Large intestine (tissue), 12 donors: ENCODE measurements around the gene PAK4. TPM values are rescaled to one million over a fixed set of nuclear protein-coding genes. Genes with fewer than 3 reads are reported as not detected.

Experiments
- DNase-seq, 2 donors: peaks; one replicate each; pipeline versions ENCODE4 v3.0.0 to v3.0.0-alpha.2; 2013
- H3K27ac ChIP-seq: one replicate; pipeline ENCODE4 v1.5.1; 2013; ENCODE audit warnings: low read length
- H3K27me3 ChIP-seq: 2 replicates; pipeline ENCODE4 v1.6.1; 2013; ENCODE audit warnings: low read length; ENCODE audit not compliant: control insufficient read depth, insufficient read depth
- H3K36me3 ChIP-seq: 2 replicates; pipeline ENCODE4 v1.6.1; 2013; ENCODE audit warnings: low read length; ENCODE audit not compliant: control insufficient read depth, insufficient read depth
- H3K4me1 ChIP-seq: one replicate; pipeline ENCODE4 v1.6.1; 2013; ENCODE audit warnings: low read length; ENCODE audit not compliant: control insufficient read depth, insufficient read depth
- H3K4me3 ChIP-seq: one replicate; pipeline ENCODE4 v1.5.1; 2013; ENCODE audit warnings: low read length
- H3K9me3 ChIP-seq: one replicate; pipeline ENCODE4 v1.6.1; 2013; ENCODE audit warnings: mild to moderate bottlenecking, low read depth, low read length, moderate library complexity; ENCODE audit not compliant: control insufficient read depth
- WGBS: methylation state at CpG from one replicate; pipeline ENCODE4 v1.1.5; 2013; ENCODE audit warnings: low lambda C conversion rate; ENCODE audit not compliant: insufficient coverage; 5-methylcytosine and 5-hydroxymethylcytosine counted together
- long read RNA-seq, 11 donors: transcript quantifications; one replicate each; lab custom pipeline, GENCODE V29; 2026
- polyA plus RNA-seq: library from polyadenylated mRNA; unstranded; fragments of 120-200 nt; gene quantifications from one replicate; pipeline ENCODE4 v1.2.1, GENCODE V29; 2013

Gene PAK4
- polyA plus RNA-seq = 59.6 TPM
- long read RNA-seq, donor 1, partial matches to known transcripts = 14 of 17 reads
- long read RNA-seq, donor 1, other reads (novel, unspliced or antisense) = 0 of 17 reads
- long read RNA-seq, donor 2, partial matches to known transcripts = 13 of 18 reads
- long read RNA-seq, donor 2, other reads (novel, unspliced or antisense) = 0 of 18 reads
- long read RNA-seq, donor 3 = 0 reads
- long read RNA-seq, donor 4 = 0 reads
- long read RNA-seq, donor 5, partial matches to known transcripts = 0 of 10 reads
- long read RNA-seq, donor 5, other reads (novel, unspliced or antisense) = 7 of 10 reads
- long read RNA-seq, donor 6, partial matches to known transcripts = 24 of 25 reads
- long read RNA-seq, donor 6, other reads (novel, unspliced or antisense) = 0 of 25 reads
- long read RNA-seq, donor 7, partial matches to known transcripts = 0 of 2 reads
- long read RNA-seq, donor 7, other reads (novel, unspliced or antisense) = 0 of 2 reads
- long read RNA-seq, donor 8, partial matches to known transcripts = 0 of 9 reads
- long read RNA-seq, donor 8, other reads (novel, unspliced or antisense) = 5 of 9 reads
- long read RNA-seq, donor 9, partial matches to known transcripts = 0 of 1 reads
- long read RNA-seq, donor 9, other reads (novel, unspliced or antisense) = 0 of 1 reads
- long read RNA-seq, donor 10, partial matches to known transcripts = 0 of 3 reads
- long read RNA-seq, donor 10, other reads (novel, unspliced or antisense) = 0 of 3 reads
- long read RNA-seq, donor 11, full-length matches to known transcripts = 2 of 2 reads
- long read RNA-seq, donor 11, partial matches to known transcripts = 0 of 2 reads
- long read RNA-seq, donor 11, other reads (novel, unspliced or antisense) = 0 of 2 reads

DNA sequence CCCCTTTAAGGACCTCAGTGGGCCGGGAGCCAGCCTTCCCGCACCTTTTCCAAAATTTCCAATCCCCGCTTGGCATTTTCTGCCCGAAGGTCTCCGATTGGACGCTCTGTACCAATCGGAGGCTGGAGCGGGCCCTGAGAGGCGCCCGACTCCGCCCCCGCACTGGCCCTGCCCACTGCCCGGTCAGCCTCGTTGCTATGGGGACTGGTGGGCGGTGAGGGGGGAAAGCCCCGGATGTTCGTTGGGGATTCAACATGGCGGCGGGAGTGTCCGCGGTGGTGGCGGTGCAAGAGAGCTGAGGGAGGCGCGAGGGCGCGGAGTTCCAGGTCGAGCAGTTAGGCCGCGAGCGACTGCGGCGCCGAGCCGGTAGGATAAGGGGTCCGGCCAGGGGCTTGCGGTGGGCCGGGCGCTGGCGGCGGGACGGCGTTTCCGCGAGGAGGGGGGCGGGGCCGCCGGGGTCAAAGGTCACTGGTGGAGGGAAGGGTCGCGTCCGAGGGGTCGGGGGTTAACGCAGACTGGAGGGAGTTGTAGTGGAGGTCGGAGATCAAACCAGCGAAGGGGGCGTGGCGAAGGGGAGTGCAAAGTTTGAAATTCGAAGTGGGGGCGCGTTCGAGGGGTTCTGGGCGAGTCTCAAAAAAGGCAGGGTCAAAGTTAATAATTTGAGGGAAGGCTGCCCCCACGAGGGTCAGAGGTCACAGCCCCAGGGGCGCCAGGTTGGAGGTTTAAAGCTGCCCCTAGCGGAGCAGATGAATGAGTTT lies at the start of gene PAK4:
Gene PAK4 (plus strand): TSS at position 233 of the 758 bp plus-strand sequence. CDS start 43,768 bp downstream, outside the sequence.
- WGBS = no CpG with 5 or more reads among the region's 64 CpGs
- DNase-seq = peak; percentile 97 to 98

DNA sequence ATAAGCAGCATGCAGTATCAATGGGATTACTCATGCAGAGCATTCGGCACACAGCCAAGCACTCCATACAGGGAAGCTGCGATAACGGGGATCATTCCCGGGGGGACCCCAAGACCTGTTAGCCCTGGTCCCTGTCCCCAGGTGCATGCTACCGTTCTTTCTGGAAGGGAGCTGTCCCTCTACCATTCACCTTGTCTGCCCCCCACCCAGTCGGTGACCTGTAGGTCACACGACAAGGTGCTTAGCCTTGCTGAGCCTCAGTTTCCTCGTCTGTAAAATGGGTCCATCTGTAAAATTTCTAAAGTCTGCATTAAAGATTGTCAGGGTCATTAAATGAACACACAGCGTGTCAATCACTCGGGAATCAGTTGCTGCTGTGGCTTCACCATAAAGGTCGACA lies 48.3 kb upstream of the PAK4 start:
- Histone ChIP-seq H3K27me3 (peaks cover 1% of the 10 kb centered on the region), H3K9me3 (no peaks in the 10 kb centered on the region), H3K4me1 (no peaks in the 10 kb centered on the region), H3K4me3 (no peak overlapping the region), H3K36me3 (no peaks in the 10 kb centered on the region), H3K27ac (no peak overlapping the region)
- DNase-seq = no peak
- WGBS = no CpG with 5 or more reads among the region's 11 CpGs

More for the DNA sequence above, at the start of gene PAK4:
- Histone ChIP-seq H3K36me3 (peaks cover 3% of the 10 kb centered on the region), H3K4me1 (peaks cover 43% of the 10 kb centered on the region), H3K27ac (peak within 1 kb of the TSS; percentile 95), H3K27me3 (no peaks in the 10 kb centered on the region), H3K9me3 (no peaks in the 10 kb centered on the region), H3K4me3 (peak within 1 kb of the TSS; percentile 83)

DNA sequence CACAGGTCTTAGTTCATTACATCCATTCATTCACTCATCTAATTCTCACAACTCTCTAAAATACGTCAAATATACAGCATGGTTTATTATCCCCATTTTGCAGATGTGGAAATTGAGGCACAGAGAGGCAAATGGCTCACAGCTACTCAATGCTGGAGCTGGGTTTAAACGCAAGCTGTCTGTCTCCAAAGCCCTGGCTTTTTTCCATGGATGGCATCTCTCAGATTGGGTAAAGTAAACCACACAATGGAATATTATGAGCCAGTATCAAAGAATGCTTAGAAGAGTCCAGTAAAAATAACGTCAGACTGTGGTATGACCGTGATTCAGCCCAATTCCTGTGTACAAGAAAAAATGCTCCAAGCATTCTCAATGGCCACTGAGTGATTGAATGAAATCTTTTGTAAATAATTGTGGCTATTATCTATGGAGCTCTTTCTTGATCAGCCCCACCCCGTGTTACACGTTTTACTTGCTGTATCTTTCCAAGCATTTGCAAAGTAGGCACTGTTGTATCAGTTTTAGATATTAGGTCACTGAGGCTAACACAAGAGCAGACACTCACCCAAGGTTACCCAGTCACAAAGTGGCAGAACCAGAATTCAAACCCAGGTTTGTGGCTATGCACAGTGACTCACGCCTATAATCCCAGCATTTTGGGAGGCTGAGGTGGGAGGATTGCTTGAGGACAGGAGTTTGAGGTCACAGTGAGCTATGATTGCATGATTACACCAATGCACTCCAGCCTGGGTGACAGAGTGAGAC lies 47.0 kb upstream of the PAK4 start:
- DNase-seq = no peak
- peaks cover 5% of the 10 kb centered on the region for H3K4me1 ChIP-seq
- peaks cover 14% of the 10 kb centered on the region for H3K27me3 ChIP-seq
- no peaks in the 10 kb centered on the region for H3K9me3 ChIP-seq
- no peak overlapping the region for H3K4me3 ChIP-seq
- no peak overlapping the region for H3K27ac ChIP-seq
- H3K36me3 ChIP-seq = no peaks in the 10 kb centered on the region
- 44% methylated on average over 3 of the region's 7 CpGs for WGBS

DNA sequence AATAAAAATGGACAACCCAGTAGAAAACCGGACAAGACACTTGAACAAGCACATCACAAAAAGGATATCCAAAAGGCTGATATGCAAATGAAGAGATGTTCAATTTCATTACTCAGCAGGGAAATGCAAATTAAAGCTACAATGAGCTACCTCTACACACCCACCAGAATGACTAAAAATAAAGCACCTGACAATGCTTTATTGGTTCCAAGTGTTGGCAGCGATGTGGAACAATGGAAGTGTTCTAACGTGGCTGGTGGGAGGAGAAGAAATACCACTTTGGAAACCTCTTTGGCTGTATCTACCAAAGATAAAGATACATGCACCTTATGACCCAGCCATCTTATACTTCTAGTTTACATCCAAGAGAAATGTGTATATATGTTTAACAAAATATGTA lies 45.2 kb upstream of the PAK4 start:
- peaks cover 7% of the 10 kb centered on the region for H3K4me1 ChIP-seq
- no peaks in the 10 kb centered on the region for H3K36me3 ChIP-seq
- peaks cover 30% of the 10 kb centered on the region for H3K27me3 ChIP-seq
- WGBS = no CpG with 5 or more reads among the region's 3 CpGs
- DNase-seq = no peak
- H3K27ac ChIP-seq = no peak overlapping the region
- H3K9me3 ChIP-seq = no peaks in the 10 kb centered on the region
- H3K4me3 ChIP-seq = no peak overlapping the region

DNA sequence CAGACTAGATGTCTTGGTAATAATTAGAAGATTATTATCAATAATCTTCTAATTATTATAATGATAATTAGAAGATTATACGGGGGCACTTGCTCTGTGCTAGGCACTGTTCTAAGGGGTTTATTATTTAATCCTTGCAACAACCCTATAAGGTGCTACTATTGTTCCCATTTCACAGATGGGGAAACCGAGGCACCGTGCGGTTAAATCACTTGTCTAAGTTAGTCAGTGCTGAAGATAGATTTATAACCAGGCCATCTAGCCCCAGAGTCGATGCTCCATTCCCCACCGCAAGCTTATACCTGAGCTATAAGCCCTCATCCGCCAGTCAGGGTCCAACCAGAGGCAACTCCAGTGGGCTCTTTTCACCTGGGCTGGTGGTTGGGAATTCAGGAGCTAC lies 43.4 kb upstream of the PAK4 start:
- DNase-seq = no peak
- WGBS = no CpG with 5 or more reads among the region's 7 CpGs
- no peaks in the 10 kb centered on the region for H3K9me3 ChIP-seq
- H3K4me3 ChIP-seq = no peak overlapping the region
- no peak overlapping the region for H3K27ac ChIP-seq
- H3K4me1 ChIP-seq = peaks cover 14% of the 10 kb centered on the region
- no peaks in the 10 kb centered on the region for H3K36me3 ChIP-seq
- H3K27me3 ChIP-seq = peaks cover 31% of the 10 kb centered on the region

DNA sequence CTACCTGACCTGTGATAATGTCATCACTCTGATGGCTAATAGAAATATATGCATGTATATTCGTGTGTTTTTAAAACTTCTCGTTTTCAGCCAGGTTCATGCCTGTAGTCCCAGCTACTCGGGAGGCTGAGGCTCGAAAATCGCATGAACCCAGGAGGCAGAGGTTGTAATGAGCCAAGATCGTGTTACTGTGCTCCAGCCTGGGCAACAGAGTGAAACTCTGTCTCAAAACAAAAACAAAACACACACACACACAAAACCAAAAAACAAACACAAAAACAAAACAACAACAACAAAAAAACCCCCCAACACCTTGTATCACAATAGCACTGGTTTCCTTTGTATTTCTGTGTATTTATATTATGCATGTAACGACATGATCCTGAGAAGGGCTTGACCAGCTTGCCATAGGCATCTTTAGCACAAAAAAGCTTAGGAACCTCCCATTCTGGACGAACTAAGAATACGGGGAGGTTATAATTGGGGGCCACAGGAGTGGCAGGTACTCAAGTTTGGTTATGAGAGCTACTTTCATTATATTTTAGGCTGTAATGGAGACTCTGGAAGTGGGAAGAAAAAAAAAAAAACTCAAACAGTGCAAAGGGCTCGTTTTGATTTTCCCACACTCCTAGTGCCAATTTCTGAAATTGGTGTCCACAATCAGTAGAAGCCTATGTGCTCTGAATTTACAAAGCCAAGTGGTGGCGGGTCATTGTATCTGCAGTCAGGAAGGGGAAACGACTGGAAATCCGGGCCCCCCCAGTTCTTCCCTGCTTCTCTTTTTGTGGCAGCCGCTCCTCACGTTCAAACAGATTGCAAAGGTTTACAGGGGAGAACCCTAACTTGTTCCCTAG lies 42.6 kb upstream of the PAK4 start:
- WGBS = no CpG with 5 or more reads among the region's 15 CpGs
- H3K36me3 ChIP-seq = no peaks in the 10 kb centered on the region
- H3K27ac ChIP-seq = no peak overlapping the region
- no peaks in the 10 kb centered on the region for H3K9me3 ChIP-seq
- peak overlapping the region; percentile 48 for H3K4me3 ChIP-seq
- peak in 1 of 2 donors; percentile 11 for DNase-seq
- peaks cover 31% of the 10 kb centered on the region for H3K27me3 ChIP-seq
- peaks cover 14% of the 10 kb centered on the region for H3K4me1 ChIP-seq

DNA sequence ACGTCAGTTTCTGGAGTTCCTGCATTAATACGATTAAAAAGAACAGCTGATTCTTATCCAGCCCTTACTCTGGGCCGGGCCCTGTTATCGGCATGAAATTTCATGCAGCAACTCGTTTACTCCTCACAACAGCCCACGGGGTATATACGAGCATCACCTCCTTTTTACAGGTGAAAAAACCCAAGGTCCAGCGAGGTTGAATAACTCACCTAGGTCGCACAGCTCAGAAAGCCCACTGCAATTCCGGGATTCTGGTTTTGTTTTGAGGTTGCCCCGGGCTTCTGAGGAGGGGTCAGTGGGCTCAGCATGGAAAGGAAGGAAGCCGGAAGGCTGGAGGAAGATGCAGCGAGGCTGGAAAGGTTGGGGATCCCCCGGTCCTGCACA lies 42.0 kb upstream of the PAK4 start:
- H3K4me3 ChIP-seq = peak overlapping the region; percentile 48
- WGBS = no CpG with 5 or more reads among the region's 14 CpGs
- H3K9me3 ChIP-seq = no peaks in the 10 kb centered on the region
- H3K27me3 ChIP-seq = peaks cover 31% of the 10 kb centered on the region
- H3K27ac ChIP-seq = no peak overlapping the region
- H3K4me1 ChIP-seq = peaks cover 14% of the 10 kb centered on the region
- DNase-seq = peak in 1 of 2 donors; percentile 27
- no peaks in the 10 kb centered on the region for H3K36me3 ChIP-seq

DNA sequence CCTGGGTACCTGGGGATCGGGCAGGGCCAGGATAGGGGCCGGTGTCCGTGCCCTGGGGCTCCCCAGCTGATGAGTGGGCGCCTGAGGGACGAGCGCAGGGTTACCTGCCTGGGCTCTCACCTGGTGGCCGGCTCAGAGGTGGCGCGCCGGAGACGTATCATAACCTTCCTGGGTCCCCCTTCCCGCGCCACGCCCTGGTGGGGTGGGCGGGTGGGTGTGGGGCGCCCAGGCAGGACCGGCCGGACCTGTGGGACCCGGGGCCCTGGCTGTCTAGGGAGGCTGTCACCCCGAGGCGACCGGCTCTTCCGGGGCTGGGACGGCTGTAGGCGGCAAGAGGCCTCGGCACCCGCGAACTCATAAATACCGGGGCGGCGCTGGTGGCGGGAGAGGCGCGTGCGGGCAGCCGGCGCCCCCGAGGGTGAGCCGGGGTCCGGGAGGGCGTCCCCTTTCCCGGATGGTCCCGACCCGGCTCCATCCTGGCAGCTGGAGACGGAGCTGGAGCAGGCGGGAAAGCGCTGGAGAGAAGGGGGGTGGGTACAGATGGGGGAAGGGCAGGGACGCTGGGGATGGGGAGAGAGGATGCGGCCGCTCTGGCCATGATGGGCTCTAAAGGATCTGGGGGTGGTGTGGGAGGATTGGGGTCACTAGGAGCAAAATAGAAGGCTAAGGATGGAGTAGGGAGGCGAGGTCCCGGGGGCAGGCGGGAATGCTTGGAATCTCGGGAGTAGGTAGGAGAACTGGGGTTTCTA lies 41.4 kb upstream of the PAK4 start, which contains the start of gene ACP7:
Gene ACP7 (plus strand): TSS at position 386 of the 749 bp plus-strand sequence. CDS start 902 bp downstream, outside the sequence.
- Histone ChIP-seq H3K27me3 (peaks cover 31% of the 10 kb centered on the region), H3K27ac (no peak within 1 kb of the TSS), H3K9me3 (no peaks in the 10 kb centered on the region), H3K4me1 (peaks cover 14% of the 10 kb centered on the region), H3K36me3 (no peaks in the 10 kb centered on the region), H3K4me3 (peak within 1 kb of the TSS; percentile 48)
- no CpG with 5 or more reads among the region's 54 CpGs for whole genome bisulfite sequencing
- DNase-seq = peak in 1 of 2 donors; percentile 48
